Endodermal cell (in vitro differentiated cells): ENCODE data around the gene TXNDC12. TPM values are rescaled to one million over a fixed set of nuclear protein-coding genes. Genes with fewer than 3 reads are reported as not detected.

Source experiments
- DNase-seq: peaks from one replicate; pipeline ENCODE4 v3.0.0-alpha.2; 2017
- H3K27ac ChIP-seq: 2 replicates; pipeline ENCODE4 v1.5.1; 2013; ENCODE audit warnings: mild to moderate bottlenecking, low read depth, low read length, moderate library complexity
- H3K27me3 ChIP-seq: 2 replicates; pipeline ENCODE4 v1.6.1; 2013; ENCODE audit warnings: mild to moderate bottlenecking, low read length, moderate library complexity; ENCODE audit not compliant: insufficient read depth, control insufficient read depth, poor library complexity, severe bottlenecking
- H3K36me3 ChIP-seq: 2 replicates; pipeline ENCODE4 v1.7.0; 2013; ENCODE audit warnings: mild to moderate bottlenecking, low read length, moderate library complexity; ENCODE audit not compliant: control insufficient read depth, insufficient read depth
- H3K4me1 ChIP-seq: one replicate; pipeline ENCODE4 v1.7.0; 2013; ENCODE audit warnings: low read length; ENCODE audit not compliant: control insufficient read depth, insufficient read depth
- H3K4me3 ChIP-seq: 2 replicates; pipeline ENCODE4 v1.5.1; 2013; ENCODE audit warnings: mild to moderate bottlenecking, low read length, moderate library complexity
- H3K9ac ChIP-seq: 2 replicates; pipeline ENCODE4 v1.6.1; 2013; ENCODE audit warnings: mild to moderate bottlenecking, low read length, moderate library complexity; ENCODE audit not compliant: poor library complexity, severe bottlenecking; ENCODE audit errors: extremely low read depth
- H3K9me3 ChIP-seq: 2 replicates; pipeline ENCODE4 v1.6.1; 2013; ENCODE audit warnings: mild to moderate bottlenecking, low read length, moderate library complexity; ENCODE audit not compliant: control insufficient read depth
- H3K27ac Mint-ChIP-seq: 2 replicates; pipeline ENCODE4 v1.8.0; 2020; ENCODE audit warnings: mixed read lengths
- H3K27me3 Mint-ChIP-seq: 2 replicates; pipeline ENCODE4 v1.8.0; 2021; ENCODE audit warnings: mild to moderate bottlenecking, mixed read lengths; ENCODE audit not compliant: insufficient read depth
- H3K36me3 Mint-ChIP-seq: 2 replicates; pipeline ENCODE4 v1.8.0; 2020; ENCODE audit warnings: low read depth, mixed read lengths
- H3K4me1 Mint-ChIP-seq: 2 replicates; pipeline ENCODE4 v1.8.0; 2020; ENCODE audit warnings: mixed read lengths
- H3K4me3 Mint-ChIP-seq: 2 replicates; pipeline ENCODE4 v1.8.0; 2020; ENCODE audit warnings: mild to moderate bottlenecking, moderate library complexity, mixed read lengths
- H3K9me3 Mint-ChIP-seq: 2 replicates; pipeline ENCODE4 v1.8.0; 2020; ENCODE audit warnings: mild to moderate bottlenecking, mixed read lengths
- CTCF ChIP-seq: fragments of 200-600 bp; sonication (generic); conservative IDR thresholded peaks from 2 replicates; pipeline ENCODE4 v1.5.0; 2021; ENCODE audit warnings: antibody characterized with exemption, mild to moderate bottlenecking
- WGBS, 2 experiments: methylation state at CpG; one replicate each; pipeline versions ENCODE4 v1.1.5 to v1.1.7; 2013; ENCODE audit warnings: missing lambda C conversion rate in 2 of 2, mixed read lengths in 1 of 2; ENCODE audit not compliant: insufficient coverage in 1 of 2, insufficient read length in 1 of 2; 5-methylcytosine and 5-hydroxymethylcytosine counted together
- total RNA-seq, 2 donors: library from RNA; stranded (reverse); fragmentation: NEBNext Ultra II Directional in 1 of 2; extraction: Animal tissue kit (Norgen Biotek cat#: 25700) in 1 of 2; gene quantifications; 2 replicates in 1 of 2; 3 replicates in 1 of 2; pipeline ENCODE4 v1.2.1, GENCODE V29; 2021

Gene TXNDC12
- total RNA-seq, 2 donors from 2014 or later = 77.2 to 99.6 TPM

GRCh38 chr1:52045236-52045635 lies 9.8 kb downstream of the TXNDC12 start:
- no peak overlapping the region for H3K9ac ChIP-seq
- no peaks in the 10 kb centered on the region for H3K4me1 Mint-ChIP-seq

DNA sequence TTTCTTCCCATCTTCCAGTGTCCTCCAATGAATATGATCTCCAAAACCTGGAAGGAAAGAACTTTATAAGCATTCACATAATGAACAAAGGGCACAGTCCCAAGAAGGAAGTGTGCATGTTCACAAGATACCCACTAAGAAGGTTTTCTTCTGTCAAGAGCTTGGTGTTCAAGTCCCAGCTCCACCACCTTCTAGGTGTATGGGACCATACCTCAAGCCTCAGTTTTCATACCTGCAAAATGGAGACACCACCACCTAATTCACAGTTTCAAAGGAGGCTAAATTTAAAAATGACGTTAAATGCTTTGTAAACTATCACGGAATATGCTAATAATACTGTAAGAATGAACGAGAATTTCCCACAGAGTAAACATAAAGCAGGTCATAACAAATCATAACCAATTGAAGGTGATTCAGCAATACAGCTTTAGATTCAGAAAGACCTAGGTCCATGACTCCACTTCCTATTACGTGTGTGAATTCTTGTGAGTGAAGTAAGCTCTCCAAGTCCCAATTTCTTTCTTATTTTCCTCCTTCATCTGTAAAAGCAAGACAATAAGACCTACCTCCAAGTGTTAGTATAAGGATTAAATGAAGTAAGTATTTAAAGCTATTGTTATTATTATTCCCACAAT lies 13.3 kb downstream of the TXNDC12 start:
- Mint-ChIP-seq H3K4me3 (no peak overlapping the region), H3K27ac (no peak overlapping the region), H3K36me3 (peaks cover 42% of the 10 kb centered on the region), H3K27me3 (no peaks in the 10 kb centered on the region), H3K9me3 (no peaks in the 10 kb centered on the region), H3K4me1 (no peaks in the 10 kb centered on the region)
- 97 to 100% methylated on average over 3 to 4 of the region's 4 CpGs for WGBS, 2 experiments
- Histone ChIP-seq H3K27ac (no peak overlapping the region), H3K27me3 (no peaks in the 10 kb centered on the region), H3K9me3 (no peaks in the 10 kb centered on the region), H3K4me3 (no peak overlapping the region), H3K36me3 (peaks cover 45% of the 10 kb centered on the region), H3K4me1 (no peaks in the 10 kb centered on the region), H3K9ac (no peak overlapping the region)
- TF ChIP-seq CTCF = no peak
- DNase-seq = no peak

More at GRCh38 chr1:52045236-52045635, 9.8 kb downstream of the TXNDC12 start:
- Mint-ChIP-seq H3K27me3 (no peaks in the 10 kb centered on the region), H3K36me3 (peaks cover 33% of the 10 kb centered on the region), H3K4me3 (no peak overlapping the region), H3K27ac (no peak overlapping the region), H3K9me3 (peaks cover 3% of the 10 kb centered on the region)
- Histone ChIP-seq H3K9me3 (peaks cover 7% of the 10 kb centered on the region), H3K4me3 (no peak overlapping the region), H3K27me3 (no peaks in the 10 kb centered on the region), H3K4me1 (no peaks in the 10 kb centered on the region), H3K27ac (no peak overlapping the region), H3K36me3 (peaks cover 30% of the 10 kb centered on the region)
- WGBS, 2 experiments = 86% methylated on average over 2 of the region's 2 CpGs; no CpG with 5 or more reads in 1 of the 2 experiments
- DNase-seq = no peak
- TF ChIP-seq CTCF = no peak

DNA sequence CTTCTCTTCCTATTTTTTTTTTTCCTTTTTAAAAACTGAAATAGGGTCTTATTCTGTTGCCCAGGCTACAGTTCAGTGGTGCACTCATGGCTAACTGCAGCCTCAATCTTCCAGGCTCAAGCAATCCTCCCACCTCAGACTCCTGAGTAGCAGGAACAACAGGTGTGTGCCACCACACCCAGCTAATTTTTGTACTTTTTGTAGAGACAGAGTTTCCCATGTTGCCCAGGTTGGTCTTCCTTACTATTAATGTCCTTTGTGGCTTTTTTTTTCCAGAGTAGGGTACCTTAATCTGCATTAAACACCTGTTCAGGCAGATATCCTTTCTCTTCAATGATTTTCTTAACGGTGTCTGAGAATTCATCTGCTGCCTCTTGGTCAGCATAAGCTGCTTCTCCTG lies 17.1 kb downstream of the TXNDC12 start:
- Histone ChIP-seq H3K4me3 (no peak overlapping the region), H3K9me3 (no peaks in the 10 kb centered on the region), H3K36me3 (peaks cover 62% of the 10 kb centered on the region), H3K9ac (no peak overlapping the region), H3K27me3 (no peaks in the 10 kb centered on the region), H3K27ac (no peak overlapping the region), H3K4me1 (no peaks in the 10 kb centered on the region)
- DNase-seq = no peak
- no peaks in the 10 kb centered on the region for H3K27me3 Mint-ChIP-seq
- H3K9me3 Mint-ChIP-seq = no peaks in the 10 kb centered on the region
- no peak overlapping the region for H3K27ac Mint-ChIP-seq
- no peaks in the 10 kb centered on the region for H3K4me1 Mint-ChIP-seq
- no peak overlapping the region for H3K4me3 Mint-ChIP-seq
- H3K36me3 Mint-ChIP-seq = peaks cover 38% of the 10 kb centered on the region
- no peak for TF ChIP-seq CTCF
- 95 to 100% methylated on average over 1 of the region's 1 CpG for WGBS, 2 experiments
